Iris pigment epithelial cell (primary cell): ENCODE results near the gene LZTFL1.
A peak's percentile ranks its signal among the peaks of the same experiment; 100 is the strongest.

ENCODE experiments used
- DNase-seq: peaks from one replicate; pipeline ENCODE4 v3.0.0-alpha.2; 2011; ENCODE audit warnings: low read depth

The LZTFL1 gene, protein sequence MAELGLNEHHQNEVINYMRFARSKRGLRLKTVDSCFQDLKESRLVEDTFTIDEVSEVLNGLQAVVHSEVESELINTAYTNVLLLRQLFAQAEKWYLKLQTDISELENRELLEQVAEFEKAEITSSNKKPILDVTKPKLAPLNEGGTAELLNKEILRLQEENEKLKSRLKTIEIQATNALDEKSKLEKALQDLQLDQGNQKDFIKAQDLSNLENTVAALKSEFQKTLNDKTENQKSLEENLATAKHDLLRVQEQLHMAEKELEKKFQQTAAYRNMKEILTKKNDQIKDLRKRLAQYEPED

DNA sequence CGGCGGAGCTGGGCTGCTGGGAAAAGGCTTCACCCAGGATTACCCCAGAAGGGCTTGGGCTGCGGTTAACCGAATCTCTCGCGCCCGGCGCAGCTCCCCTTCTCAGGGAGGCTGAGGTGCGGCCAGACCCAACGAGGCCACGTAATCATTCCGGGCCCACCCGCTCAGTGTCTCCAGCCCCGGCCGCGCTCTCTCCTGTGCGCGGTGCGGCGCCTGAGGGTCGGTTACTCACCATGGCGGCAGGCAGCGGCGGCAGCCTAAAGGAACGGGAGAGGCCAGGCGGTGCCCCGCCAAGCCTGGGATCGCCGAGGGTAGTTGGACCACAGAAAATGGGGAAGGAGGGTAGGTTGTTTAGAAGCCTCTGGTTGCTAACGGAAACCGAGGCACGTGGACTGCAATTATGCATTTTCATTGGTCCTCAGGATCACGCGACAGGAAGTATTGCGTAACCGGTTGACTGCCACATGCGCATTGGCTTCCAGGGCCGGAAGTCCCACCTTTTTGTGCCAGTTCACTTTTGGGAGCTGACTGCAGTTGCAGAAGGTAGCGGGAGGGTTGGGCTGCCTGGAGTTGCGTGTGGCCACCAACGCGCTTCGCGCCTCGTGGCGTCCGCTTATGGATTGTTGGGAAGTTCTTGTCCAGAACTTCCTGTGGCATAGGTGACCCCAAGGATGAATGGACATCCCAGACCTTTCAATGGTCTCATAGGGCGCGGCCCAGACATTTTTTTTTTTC is at the start of gene LZTFL1:
Gene LZTFL1, minus strand, starts transcription at position 363 of the 735 bp plus-strand sequence. Its CDS starts 128 bp downstream, at position 235.
- DNase-seq, result peak; percentile 98

DNA sequence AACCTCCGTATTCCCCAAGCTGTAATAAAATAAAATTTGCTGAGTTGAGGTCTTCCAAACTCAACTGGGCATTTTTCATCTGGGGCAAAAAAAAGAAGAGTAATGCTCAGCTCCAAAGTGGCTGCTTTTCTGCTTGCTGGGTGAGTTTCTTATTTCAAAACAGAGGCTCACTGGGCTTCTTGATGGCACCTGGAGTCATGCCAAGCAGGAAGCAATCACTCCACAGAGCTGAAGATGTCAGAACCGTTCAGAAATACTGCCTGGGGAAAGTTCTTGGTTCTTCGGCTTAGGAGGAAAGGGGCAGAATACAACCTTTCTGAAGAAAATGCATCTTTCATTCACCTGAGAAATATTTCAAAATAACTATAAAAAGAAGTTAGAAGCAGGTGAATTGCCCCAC is 48.5 kb upstream of the LZTFL1 start:
- DNase-seq, result no peak

DNA sequence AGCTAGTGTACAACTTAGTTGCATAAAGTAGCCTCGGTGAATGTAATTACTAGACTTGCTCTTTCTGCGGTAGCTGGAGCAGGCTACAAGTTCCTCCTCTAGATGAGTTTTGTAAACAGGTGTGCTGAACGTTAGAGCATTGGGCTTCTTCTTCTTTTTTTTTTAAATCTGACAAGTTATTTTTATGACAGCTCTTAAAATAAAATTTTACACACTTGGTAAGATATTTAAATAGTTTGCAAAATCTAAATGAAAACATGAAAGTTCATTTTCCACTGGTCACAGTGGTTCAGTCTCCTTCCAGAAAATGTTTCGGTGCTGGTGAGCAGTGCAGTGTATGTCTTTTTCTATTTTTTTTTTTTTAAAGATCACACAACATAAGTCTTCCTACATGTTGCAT is 47.4 kb upstream of the LZTFL1 start:
- DNase-seq, result no peak

DNA sequence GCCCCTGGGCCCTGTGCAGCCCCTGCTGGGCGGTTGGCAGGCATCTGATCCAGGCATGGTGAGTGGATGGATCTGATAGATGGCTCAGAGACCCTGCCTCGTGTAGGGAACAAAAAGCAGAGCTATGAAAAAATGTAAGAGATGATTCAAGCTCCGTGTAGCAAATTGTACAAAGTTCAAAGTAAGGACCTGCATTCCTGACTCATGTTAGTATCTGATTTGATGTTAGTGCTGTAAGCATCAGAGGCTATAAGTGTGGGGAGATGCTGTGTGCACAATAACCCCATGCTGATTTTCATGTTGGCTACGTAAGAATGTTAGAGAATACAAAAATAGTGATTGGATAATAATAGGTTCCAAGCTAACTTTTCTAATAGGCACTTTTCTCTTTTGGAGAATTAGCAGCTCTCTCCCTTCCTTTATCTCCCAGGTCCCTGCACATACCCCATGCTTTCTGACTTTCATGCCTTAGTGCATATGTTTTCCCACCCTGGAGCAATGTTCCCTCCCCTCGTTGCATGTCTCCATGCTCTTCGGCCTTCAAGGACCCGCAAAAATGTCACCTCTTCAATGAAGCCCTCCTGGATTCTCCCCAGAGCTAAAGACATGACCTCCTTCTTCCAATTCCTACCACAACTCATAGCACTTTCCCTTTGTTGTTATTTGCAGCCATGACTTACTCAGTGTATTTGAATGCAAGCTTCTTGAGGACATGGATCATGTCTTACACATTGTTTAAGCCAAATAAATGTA is 46.0 kb upstream of the LZTFL1 start:
- peak; percentile 32 for DNase-seq

DNA sequence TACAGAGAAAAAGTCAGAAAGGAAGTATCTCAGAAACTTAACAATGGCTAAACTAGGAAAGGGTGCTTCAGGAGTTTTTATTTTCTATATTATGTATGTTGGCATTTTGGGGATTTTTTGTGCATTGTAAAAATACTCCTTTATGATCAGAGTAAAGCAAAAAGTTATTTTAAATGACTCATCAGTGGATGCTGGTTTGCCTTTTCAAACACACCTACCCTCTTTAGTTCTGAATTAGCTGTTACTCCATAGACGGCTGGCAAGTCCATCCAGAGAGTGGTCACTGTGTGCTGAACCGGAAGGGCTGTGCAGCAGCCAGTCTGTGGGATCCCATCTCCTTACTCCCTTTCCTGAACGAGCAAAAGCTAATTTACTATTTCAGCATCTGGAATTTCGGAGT is 45.4 kb upstream of the LZTFL1 start:
- DNase-seq, result no peak

DNA sequence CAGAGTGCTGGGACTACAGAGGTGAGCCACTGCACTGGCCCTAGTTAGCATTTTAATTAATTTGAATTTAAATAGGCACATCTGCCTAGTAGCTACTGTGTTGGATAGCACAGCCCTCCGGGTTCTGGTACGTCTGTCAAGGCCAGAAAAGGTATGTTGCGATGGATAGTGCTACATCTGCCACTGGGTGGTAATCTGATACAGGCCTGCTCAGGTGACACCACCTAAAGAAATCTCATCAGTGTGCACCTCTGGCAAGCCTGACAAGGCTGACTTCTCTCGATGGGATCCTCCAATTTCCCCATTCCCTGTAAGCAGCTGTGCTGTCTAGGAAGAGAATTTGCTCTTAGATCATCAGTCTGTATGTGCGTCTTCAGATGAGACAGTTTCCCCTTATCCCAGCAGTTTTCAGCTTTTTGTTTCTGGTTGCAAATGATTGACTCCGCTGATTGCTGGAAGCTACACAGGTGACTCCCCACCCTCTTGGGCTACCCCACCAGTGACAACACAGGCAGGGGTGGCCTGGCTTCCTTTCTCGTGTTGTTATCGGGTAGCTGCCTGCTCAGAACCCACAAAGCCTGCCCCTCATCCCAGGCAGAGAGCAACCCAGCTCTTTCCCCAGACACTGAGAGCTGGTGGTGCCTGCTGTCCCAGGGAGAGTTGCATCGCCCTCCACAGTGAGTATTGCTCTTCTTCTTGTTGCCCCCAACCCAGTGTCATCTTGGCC is 44.2 kb upstream of the LZTFL1 start, which contains the start of gene CCR9:
Gene CCR9, plus strand, starts transcription at position 565 of the 727 bp plus-strand sequence. CDS start 8,391 bp downstream, outside the sequence.
- DNase-seq, result no peak

DNA sequence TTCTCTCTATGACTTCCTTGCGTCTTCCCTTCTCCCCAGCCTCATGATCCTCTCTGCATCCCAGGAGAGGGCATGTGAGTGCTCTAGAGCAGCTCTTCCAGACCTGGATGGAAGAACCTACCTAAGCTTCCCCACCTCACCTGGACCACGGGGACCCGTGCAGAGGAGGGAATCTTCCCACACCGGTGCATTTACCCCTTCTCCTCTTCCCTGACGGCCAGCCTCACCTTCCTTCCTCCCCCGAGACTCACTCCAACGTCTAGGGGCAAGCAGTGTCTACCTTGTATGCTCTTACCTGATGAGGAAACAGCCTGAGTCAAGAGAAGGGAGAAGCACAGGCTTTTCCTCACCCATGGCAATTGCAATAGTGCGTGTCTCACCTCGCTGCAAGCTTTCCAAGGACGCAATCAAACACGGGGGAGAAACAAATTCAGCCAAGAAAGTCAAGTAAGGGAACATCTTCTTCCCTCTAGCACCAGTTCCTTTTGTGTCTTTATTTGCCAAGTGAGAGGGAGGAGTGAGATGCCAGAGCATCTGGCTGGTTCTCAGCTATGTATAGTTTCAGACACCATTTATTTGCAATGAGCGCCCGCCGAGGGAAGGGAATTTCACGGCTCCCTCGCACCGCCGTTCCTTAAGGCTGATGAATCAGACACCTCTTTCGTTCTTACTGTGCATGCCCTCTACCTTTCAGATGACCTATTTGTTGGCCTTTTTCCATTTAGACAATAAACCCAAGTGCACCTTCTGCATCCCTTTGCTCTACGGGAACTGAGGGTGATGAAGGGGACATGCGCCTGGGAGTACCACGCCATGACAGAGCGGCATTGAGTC is 42.7 kb upstream of the LZTFL1 start:
- no peak for DNase-seq

DNA sequence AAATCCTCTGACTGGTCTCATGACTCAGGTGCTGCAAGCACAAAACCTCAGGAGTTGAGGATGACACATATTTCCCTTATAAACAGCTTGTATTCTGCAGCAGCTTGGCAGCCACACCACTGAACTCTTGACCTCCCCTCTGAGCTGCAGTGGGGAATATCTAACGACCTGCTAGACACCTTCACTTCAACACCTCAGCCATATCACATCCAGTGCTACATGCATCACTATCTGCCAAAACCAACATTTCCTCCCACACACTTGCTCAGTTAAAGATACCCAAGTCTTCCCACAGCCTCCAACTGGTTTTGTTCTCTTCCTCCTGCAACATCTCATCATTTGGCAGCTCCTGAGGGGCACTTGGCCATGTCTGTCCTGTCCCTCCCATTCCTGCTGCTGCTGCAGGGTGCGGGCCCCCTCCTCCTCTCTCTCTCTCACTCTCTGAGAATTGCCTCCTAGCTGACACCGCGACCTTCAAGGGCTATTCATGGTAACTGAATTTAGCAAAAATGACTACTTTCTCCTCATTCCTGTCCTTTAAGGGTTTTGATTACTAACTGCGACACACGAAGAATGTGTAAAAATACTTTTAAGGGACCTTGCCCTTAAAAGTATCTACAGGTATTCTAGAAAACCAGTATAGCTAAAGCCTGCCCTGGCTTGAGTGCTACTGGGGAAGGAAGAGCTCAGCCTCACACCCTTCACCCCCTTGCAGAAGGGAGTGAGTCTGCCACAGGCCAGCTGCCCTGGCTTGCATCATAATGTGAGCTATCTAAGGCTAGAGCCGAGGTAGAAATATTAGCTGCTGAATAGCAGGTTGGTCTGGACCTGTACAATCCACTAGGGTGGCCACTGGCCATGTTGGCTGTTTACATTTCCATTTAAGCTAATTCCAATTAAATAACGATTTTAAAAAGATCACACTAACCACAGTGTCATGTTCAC is 39.4 kb upstream of the LZTFL1 start:
- peak; percentile 67 for DNase-seq

DNA sequence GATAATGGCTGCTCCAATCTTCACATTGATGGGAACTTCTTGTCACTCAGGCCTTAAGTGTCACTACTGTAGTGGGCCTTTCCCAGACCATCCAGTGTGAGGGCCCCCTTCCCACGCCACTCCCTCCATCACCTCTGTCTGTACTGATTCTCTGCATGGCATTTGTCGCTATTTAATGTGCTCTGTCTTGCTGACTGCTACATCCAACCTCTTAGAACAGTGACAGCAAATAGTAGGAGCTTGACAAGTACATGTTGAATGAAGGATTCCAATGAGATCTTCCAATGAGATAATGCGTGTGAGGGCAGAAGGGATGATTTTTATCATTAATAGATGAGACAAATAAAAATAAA is 38.8 kb upstream of the LZTFL1 start:
- DNase-seq, result no peak

DNA sequence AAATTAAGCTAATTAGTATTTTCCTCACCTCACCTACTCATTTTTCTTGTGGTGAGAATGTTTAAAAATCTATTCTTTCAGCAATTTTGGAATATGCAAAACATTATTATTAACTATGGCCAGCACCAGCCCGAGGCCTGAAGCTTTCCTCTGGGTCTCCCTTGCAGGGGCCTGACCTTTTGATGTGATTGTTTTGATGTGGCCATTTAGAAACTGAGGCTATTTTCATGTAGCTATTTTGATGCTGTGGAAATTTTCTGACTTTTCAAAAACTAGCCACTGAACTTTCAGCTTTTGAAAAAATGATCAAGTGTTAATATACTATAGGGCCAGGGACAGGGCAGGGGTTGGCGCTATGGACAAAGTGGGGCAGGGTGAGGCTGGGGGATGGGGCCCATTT is 36.2 kb upstream of the LZTFL1 start:
- no peak for DNase-seq

DNA sequence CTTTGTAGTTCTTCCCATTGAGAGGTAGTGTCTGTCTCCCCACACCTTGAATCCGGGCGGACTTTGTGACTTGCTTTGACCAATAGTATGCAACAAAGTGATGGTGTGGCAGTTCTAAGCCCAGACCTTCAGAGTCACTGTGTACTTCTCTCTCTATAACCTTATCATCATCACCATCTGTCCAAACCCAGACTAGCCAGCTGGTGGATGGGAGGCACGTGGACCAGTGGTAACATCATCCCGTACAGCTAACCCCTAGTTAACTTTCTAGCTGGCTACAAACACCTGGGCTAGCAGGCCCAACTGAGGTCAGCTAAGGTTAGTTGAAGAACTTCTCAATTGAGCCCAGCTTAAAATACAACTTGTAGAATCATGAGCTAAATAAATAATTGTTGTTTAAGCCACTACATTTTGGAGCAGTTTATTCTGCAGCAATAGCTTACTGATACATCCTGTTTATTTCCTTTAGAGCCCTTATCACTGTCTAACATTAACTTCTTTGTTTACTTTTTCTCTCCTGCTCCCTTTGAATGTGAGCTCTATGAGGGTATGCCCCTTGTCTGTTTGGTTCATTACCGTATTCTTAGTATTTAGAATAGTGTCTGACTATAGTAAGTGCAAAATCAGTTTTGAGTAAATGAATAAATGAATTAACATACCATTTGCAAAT is 32.9 kb upstream of the LZTFL1 start:
- DNase-seq, result no peak

DNA sequence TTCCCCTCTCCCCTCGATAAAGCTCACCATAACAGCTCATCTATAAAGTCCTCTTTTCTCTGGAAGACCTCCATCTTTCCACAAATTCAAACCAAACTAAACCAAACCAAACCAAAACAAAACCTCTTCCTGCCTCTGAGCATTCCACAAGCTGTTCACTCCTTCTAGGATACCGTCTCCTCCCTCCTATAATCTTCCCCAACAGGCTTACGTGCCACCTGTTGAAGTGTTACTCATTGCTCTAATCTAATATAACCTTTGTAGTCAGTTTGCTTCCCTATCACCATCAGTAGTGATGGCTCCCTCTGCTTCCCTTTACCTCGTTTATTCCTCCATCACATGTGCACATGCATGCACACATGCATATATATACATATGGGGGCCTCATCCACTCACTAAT is 31.7 kb upstream of the LZTFL1 start:
- no peak for DNase-seq

DNA sequence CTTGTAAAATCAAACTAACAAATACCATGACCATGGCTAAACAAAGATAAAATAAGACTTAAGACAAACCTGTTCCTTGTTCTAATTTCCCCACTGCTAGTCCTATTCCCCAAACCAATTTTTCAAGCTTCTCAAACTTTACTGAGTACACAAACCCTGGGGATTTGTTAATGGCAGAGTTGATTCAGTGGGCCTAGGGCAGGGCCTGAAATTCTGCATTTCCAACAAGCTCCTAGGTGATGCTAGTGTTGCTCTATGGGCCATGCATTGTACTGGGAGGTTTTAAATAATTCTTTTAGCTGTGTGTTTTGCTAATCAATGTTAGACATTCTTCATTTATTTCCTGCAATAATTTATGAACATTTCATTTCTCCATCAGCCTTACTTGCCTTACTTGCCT is 31.1 kb upstream of the LZTFL1 start:
- no peak for DNase-seq

DNA sequence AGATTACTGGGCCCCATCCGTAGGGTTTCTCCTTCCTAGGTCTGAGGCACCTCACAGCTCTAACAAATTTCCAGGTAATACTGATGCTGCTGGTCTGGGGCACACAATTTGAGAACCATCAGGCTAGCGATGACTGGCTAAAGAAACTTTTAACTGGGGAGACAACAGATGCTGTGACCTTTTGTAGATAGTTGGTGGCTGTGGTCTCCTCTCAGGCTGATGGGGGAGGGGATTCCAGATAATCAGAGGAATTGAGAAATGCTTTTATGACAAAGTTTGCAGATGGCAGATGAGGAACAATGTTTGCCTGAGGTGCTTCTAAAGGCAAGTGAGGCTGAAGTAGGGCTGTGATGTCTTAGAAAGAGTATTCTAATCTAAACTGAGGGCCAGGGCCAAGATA is 30.6 kb upstream of the LZTFL1 start:
- DNase-seq, result no peak

DNA sequence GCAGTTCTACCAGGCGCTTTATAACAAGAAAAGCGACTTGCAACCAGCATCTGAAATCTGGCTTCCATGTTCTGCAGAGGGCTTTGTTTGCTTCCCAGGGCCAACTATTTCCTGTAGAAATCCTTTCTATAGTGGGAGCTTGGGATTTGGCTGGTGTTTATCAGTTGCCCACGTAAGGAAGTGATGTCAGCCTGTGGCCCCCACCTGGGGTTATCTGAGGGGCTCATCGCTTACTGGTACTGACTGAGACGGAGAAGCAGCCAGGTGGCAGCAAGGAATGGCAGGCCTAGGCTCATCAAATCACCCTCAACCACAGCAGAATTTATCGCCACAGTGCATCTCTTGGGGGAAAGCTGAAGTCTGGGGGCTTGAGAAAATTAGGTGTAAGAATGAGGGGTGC is 29.9 kb upstream of the LZTFL1 start:
- no peak for DNase-seq

DNA sequence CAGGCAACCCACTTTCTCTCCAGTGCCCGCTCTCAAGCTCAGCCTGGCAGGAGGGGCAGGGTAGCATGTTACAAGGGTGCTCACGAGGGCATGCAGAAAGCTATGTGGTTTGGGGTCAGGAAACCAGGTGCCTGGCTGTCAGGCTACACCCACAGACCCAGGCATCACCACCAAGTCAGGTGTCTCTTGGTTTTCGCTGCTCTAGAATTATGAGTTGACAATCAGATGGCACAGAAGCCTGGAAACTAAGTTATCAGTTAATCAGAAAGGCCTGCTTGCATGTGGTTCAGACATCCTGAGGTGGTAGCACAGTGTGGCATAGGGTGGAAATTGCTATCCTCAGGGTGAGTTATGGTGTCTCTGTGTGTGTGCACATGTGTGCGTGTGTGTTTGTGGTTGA is 28.2 kb upstream of the LZTFL1 start:
- DNase-seq, result no peak

DNA sequence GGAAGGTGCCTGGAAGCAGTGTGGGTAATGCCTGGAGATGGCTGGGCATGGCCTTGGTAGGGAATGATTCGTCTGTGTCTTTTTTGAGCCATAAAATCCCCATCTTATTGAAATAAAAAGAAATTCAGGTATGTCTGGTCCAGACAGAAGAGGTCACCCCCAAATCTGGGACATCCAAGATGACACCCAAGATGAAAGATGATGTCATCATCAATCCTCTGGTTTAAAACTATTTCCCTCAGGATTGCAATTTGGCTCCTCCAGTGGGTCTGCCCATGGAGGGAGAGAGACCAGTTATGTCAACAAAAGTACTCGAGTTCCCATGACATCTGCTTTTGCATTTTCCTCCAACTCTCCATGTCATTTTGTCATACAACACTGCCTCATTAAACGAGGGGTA is 27.7 kb upstream of the LZTFL1 start:
- no peak for DNase-seq

DNA sequence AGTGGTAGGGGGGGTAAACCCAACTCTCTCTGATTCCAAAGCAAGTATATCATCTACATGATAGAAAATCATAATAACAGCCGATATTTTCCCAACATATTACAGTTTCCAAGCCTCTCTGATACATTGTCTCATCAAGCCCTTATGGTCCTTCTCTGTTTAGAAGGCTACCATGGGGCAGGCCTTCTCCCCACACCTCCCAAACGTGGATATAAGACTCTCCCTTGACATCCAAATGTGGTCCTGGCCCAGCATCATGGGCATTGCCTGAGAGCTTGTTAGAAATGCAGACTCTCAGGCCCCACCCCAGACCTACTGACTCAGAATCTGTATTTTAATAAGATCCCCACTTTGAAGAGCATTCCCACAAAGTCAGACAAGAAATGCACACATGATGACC is 26.7 kb upstream of the LZTFL1 start:
- DNase-seq, result no peak

DNA sequence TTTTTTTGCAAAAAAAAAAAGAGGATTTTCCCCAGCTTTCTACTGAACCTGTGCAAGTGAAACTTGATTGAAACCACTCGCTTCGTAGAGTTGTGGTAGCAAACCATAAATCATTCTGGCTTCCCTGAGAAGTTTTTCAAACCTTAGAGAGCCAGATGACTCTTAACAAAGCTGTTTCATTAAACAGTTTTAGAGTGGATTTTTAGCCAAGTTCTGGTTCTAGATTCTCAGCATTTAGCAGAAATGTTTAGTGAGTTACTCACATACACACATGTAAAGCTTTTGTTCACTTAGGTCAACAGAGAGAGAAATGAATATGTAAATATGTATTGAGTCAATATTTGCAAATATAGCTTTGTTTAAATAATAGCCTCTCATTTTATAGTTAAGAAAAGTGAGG is 26.3 kb upstream of the LZTFL1 start:
- no peak for DNase-seq

DNA sequence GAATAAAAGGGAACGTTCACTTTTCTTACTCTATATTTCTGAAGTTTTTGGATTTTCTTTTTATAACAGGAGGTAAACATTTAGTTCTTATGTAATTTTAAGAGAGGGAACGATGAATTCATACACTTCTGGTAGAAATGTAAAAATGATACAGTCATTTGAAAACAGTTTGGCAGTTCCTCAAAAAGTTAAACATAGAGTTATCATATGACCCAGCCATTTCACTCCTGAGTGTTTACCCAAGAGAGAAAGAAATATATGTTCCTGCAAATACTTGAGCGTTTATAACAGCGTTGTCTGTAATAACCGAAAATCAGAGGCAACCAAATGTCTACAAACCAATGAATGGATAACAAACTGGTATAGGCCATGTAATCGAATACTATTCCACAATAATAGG is 23.6 kb upstream of the LZTFL1 start:
- no peak for DNase-seq
